Panc1 (cell line): Measurements from ENCODE around the gene PCDH15. TPM values are rescaled to one million over a fixed set of nuclear protein-coding genes. Genes with fewer than 3 reads are reported as not detected.

Source experiments
- ATAC-seq: fragments of 200-7000 bp; cut with Tn5 transposase; 2 replicates; pipeline ENCODE4 v1.9.1; 2020; ENCODE audit warnings: mild to moderate bottlenecking, moderate library complexity
- BruUV-seq: library from RNA; stranded (reverse); fragments of 400-500 nt; replicated peaks from 2 replicates; lab custom pipeline; 2021; lab: Mats Ljungman, UMichigan
- CTCF ChIA-PET: fragments of 300-600 bp; sonication (Branson Sonifier 250); formaldehyde crosslinking; loops from one replicate; lab custom pipeline; 2022; ENCODE audit warnings: antibody characterized with exemption; lab: Charles Lee
- POLR2A ChIA-PET: fragments of 300-600 bp; sonication (Branson Sonifier 250); formaldehyde crosslinking; loops from one replicate; lab custom pipeline; 2022; ENCODE audit warnings: antibody characterized with exemption; lab: Charles Lee
- DNase-seq: peaks from one replicate; pipeline ENCODE4 v3.0.0-alpha.2; 2010; ENCODE audit warnings: low read depth, low spot score
- H3K27ac ChIP-seq: 2 replicates; pipeline ENCODE4 v1.5.1; 2011; ENCODE audit warnings: mild to moderate bottlenecking, low read length, inconsistent platforms
- H3K27me3 ChIP-seq: fragments of 200-500 bp; sonication (Bioruptor generic); 2 replicates; pipeline ENCODE4 v1.6.0; 2014; ENCODE audit warnings: low read length, inconsistent platforms; ENCODE audit not compliant: control insufficient read depth, insufficient read depth
- H3K36me3 ChIP-seq: fragments of 200-500 bp; sonication (Bioruptor generic); 2 replicates; pipeline ENCODE4 v1.5.1; 2014; ENCODE audit warnings: inconsistent platforms, mild to moderate bottlenecking, low read length, moderate library complexity; ENCODE audit not compliant: control insufficient read depth, insufficient read depth
- H3K4me1 ChIP-seq: 2 replicates; pipeline ENCODE4 v1.5.1; 2011; ENCODE audit warnings: inconsistent platforms, mild to moderate bottlenecking, low read length, moderate library complexity; ENCODE audit not compliant: control insufficient read depth, insufficient read depth
- H3K4me3 ChIP-seq, 2 experiments: 2 replicates each; pipeline ENCODE4 v1.5.1; 2011 to 2012; ENCODE audit warnings: low read depth in 2 of 2, low read length in 2 of 2, mild to moderate bottlenecking in 2 of 2, inconsistent platforms in 1 of 2, moderate library complexity in 1 of 2
- H3K9me3 ChIP-seq: fragments of 200-500 bp; sonication (Bioruptor generic); 2 replicates; pipeline ENCODE4 v1.5.1; 2014; ENCODE audit warnings: low read depth, mild to moderate bottlenecking, inconsistent platforms, low read length, moderate library complexity; ENCODE audit not compliant: control insufficient read depth, insufficient read depth
- CTCF ChIP-seq: fragments of 450-650 bp; IDR thresholded peaks from 2 replicates; pipeline ENCODE4 v1.5.1; 2017; ENCODE audit warnings: mild to moderate bottlenecking
- POLR2AphosphoS5 ChIP-seq: IDR thresholded peaks from 2 replicates; pipeline ENCODE4 v1.6.1; 2012; ENCODE audit warnings: mild to moderate bottlenecking, low read depth, low read length, moderate library complexity
- REST ChIP-seq, 2 experiments: IDR thresholded peaks; 2 replicates each; pipeline ENCODE4 v1.6.1; 2011 to 2012; ENCODE audit warnings: low read depth in 2 of 2, control low read depth in 1 of 2, low read length in 1 of 2, mild to moderate bottlenecking in 1 of 2, moderate library complexity in 1 of 2; ENCODE audit not compliant: insufficient read depth in 1 of 2
- SIN3A ChIP-seq: IDR thresholded peaks from 2 replicates; pipeline ENCODE4 v1.6.1; 2012; ENCODE audit warnings: low read depth, mild to moderate bottlenecking, low read length, moderate library complexity, borderline replicate concordance; ENCODE audit not compliant: insufficient read depth
- TCF7L2 ChIP-seq: IDR thresholded peaks from 2 replicates; pipeline ENCODE4 v1.6.1; 2011; ENCODE audit warnings: mild to moderate bottlenecking, low read depth, low read length, inconsistent platforms
- in situ Hi-C: cut with HindIII; loops from 2 replicates; pipeline ENCODE4 v1.10.0; 2016; ENCODE audit warnings: low sequenced_read_pairs, low pct_unique_long_range_greater_than_20kb
- intact Hi-C: fragments of 100-400 bp; cut with micrococcal nuclease; formaldehyde crosslinking; loops from one replicate; pipeline ENCODE4 v1.10.0; 2022; ENCODE audit not compliant: unreplicated experiment
- total RNA-seq: library from RNA; stranded (reverse); gene quantifications from one replicate; pipeline ENCODE4 v1.2.1, GENCODE V29; 2021; ENCODE audit not compliant: unreplicated experiment

PCDH15 gene
- total RNA-seq, 1 experiment from 2014 or later, result 0.18 TPM

GRCh38 chr10:54607983-54608382, 193.0 kb downstream of the PCDH15 start:
- no peaks in the 10 kb centered on the region for H3K36me3 ChIP-seq
- no peak for ATAC-seq
- TF ChIP-seq CTCF (no peak), REST (IDR thresholded peaks at IDR 0.05; ENCODE audit: insufficient read depth in 1 of 2, low read depth in 2 of 2, low read length in 1 of 2) (no peak), POLR2AphosphoS5 (no peak), SIN3A (no peak), TCF7L2 (no peak)
- BruUV-seq, result no TSS peak
- H3K4me3 ChIP-seq, result no peak overlapping the region
- H3K4me1 ChIP-seq, result no peaks in the 10 kb centered on the region
- intact Hi-C loops (no loop called here), in situ Hi-C loops (no loop called here)
- H3K27me3 ChIP-seq, result no peaks in the 10 kb centered on the region
- POLR2A ChIA-PET, result no interaction called here
- CTCF ChIA-PET, result no interaction called here
- H3K27ac ChIP-seq, result no peak overlapping the region
- no peaks in the 10 kb centered on the region for H3K9me3 ChIP-seq
- no peak for DNase-seq

- in situ Hi-C loops (no loop called here), intact Hi-C loops (no loop called here)
- no peaks in the 10 kb centered on the region for H3K4me1 ChIP-seq
- ChIA-PET POLR2A (no interaction called here), CTCF (no interaction called here)
- H3K36me3 ChIP-seq, result no peaks in the 10 kb centered on the region
- H3K9me3 ChIP-seq, result no peaks in the 10 kb centered on the region
- BruUV-seq, result no TSS peak
- H3K4me3 ChIP-seq, result no peak overlapping the region
- TF ChIP-seq CTCF, result no peak
- no peak for TF ChIP-seq REST (IDR thresholded peaks at IDR 0.05; ENCODE audit: insufficient read depth in 1 of 2, low read depth in 2 of 2, low read length in 1 of 2)
- TF ChIP-seq SIN3A, result no peak
- TF ChIP-seq TCF7L2, result no peak
- no peak for TF ChIP-seq POLR2AphosphoS5
- no peak for ATAC-seq
- H3K27ac ChIP-seq, result no peak overlapping the region
- no peak for DNase-seq
- no peaks in the 10 kb centered on the region for H3K27me3 ChIP-seq
These were observed 206.7 kb downstream of the PCDH15 start for GRCh38 chr10:54594289-54594688.
